Measurements from ENCODE around the gene HSPD1. TPM values are rescaled to one million over a fixed set of nuclear protein-coding genes. Genes with fewer than 3 reads are reported as not detected.

Gene HSPD1
- total and polyA plus RNA-seq, 9 of the 15 experiments (the other 6 are each of a cell fraction or from before 2014, with no cell fraction given) = 398 to 1,014 (median 622) TPM

DNA sequence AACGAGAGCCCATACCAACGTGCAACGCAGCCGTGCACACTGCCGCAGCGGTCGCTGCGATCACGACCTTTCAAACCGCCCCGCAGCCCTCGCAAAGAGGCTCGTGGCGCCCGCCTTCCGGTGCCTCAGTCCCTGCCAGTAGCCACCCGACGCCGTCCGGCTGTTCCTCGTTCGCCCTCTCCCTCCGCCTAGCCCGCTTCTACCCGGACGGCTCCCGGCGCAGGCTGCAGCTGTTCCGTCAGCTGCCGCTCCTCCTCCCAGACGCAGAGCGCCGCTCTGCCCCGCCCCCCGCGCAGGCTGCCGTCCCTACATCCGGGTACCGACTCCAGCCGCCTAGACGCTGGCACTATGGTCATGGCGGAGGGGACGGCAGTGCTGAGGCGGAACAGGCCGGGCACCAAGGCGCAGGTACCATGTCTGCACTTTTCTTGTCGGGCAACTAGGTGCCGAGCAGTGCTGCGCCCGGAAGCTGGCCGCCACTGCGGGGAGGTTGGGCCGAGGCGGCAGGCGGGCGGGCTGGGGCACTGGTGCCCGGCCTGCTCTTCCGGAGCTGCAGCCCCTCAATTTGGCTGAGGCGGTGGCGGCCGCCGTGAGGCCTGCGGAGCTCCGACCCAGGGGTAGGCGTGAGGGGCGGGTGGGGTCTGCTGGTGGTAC lies 16.2 kb upstream of the HSPD1 start, which contains the start of gene MOB4 (continued):
- TF ChIP-seq ZKSCAN1 (IDR thresholded peaks at IDR 0.05; ENCODE audit: low read depth, low read length) (0 out of 2 replicates have a peak, but pooled peaks have one; percentile 37), SMAD1 (IDR thresholded peaks at IDR 0.05; ENCODE audit: low read depth, low read length, partially characterized antibody) (no peak), NCOA1 (IDR thresholded peaks at IDR 0.05; ENCODE audit: low read depth) (peak; percentile 64; the same call in 1 of the 2 replicates), ZNF644 (tag; IDR thresholded peaks at IDR 0.05; ENCODE audit: low read depth) (no peak), ZNF217 (CRISPR knock-in tag; IDR thresholded peaks at IDR 0.05) (no peak), ERF (CRISPR knock-in tag; IDR thresholded peaks at IDR 0.05) (no peak), ZNF140 (CRISPR knock-in tag; IDR thresholded peaks at IDR 0.05) (no peak), RCOR1 (IDR thresholded peaks at IDR 0.05; ENCODE audit: borderline replicate concordance in 1 of 2, low read depth in 2 of 2, low read length in 2 of 2) (peak in 1 of 2 experiments; percentile 54; a peak in 2 of 4 replicates), MTA1 (IDR thresholded peaks at IDR 0.05; ENCODE audit: borderline replicate concordance) (no peak), CREB1 (IDR thresholded peaks at IDR 0.05) (peak; percentile 31; the same call in 1 of the 2 replicates), CREB1 (CRISPR knock-in tag; IDR thresholded peaks at IDR 0.05) (peak; percentile 80), NR3C1 (CRISPR knock-in tag; IDR thresholded peaks at IDR 0.05) (no peak), SRF (CRISPR knock-in tag; IDR thresholded peaks at IDR 0.05) (0 out of 4 replicates have a peak, but pooled peaks of 1 of the 2 experiments have one; percentile 20), SRSF9 (IDR thresholded peaks at IDR 0.05; ENCODE audit: borderline replicate concordance, low read depth, low read length) (no peak), MBD2 (IDR thresholded peaks at IDR 0.05; ENCODE audit: borderline replicate concordance, low read depth) (peak; percentile 61; the same call in 1 of the 2 replicates), RBM15 (IDR thresholded peaks at IDR 0.05; ENCODE audit: insufficient read depth, low read length) (no peak), LEF1 (IDR thresholded peaks at IDR 0.05) (no peak), HDGF (IDR thresholded peaks at IDR 0.05) (no peak), ZSCAN29 (IDR thresholded peaks at IDR 0.05) (no peak), RBFOX2 (IDR thresholded peaks at IDR 0.05; ENCODE audit: low read depth, low read length) (peak; percentile 96), ATF7 (IDR thresholded peaks at IDR 0.05) (peak; percentile 74), KLF16 (IDR thresholded peaks at IDR 0.05) (no peak), HDAC1 (IDR thresholded peaks at IDR 0.05) (peak in 1 of 2 experiments; percentile 69; a peak in 1 of 4 replicates), DDX20 (tag; IDR thresholded peaks at IDR 0.05; ENCODE audit: low read depth) (no peak), ZNF589 (CRISPR knock-in tag; IDR thresholded peaks at IDR 0.05; ENCODE audit: low read depth) (no peak)
- TF ChIP-seq, protein P1, sequence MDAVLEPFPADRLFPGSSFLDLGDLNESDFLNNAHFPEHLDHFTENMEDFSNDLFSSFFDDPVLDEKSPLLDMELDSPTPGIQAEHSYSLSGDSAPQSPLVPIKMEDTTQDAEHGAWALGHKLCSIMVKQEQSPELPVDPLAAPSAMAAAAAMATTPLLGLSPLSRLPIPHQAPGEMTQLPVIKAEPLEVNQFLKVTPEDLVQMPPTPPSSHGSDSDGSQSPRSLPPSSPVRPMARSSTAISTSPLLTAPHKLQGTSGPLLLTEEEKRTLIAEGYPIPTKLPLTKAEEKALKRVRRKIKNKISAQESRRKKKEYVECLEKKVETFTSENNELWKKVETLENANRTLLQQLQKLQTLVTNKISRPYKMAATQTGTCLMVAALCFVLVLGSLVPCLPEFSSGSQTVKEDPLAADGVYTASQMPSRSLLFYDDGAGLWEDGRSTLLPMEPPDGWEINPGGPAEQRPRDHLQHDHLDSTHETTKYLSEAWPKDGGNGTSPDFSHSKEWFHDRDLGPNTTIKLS (IDR thresholded peaks at IDR 0.05; ENCODE audit: borderline replicate concordance, low read depth) = peak; percentile 55; the same call in 1 of the 2 replicates
- TF ChIP-seq, protein P2, sequence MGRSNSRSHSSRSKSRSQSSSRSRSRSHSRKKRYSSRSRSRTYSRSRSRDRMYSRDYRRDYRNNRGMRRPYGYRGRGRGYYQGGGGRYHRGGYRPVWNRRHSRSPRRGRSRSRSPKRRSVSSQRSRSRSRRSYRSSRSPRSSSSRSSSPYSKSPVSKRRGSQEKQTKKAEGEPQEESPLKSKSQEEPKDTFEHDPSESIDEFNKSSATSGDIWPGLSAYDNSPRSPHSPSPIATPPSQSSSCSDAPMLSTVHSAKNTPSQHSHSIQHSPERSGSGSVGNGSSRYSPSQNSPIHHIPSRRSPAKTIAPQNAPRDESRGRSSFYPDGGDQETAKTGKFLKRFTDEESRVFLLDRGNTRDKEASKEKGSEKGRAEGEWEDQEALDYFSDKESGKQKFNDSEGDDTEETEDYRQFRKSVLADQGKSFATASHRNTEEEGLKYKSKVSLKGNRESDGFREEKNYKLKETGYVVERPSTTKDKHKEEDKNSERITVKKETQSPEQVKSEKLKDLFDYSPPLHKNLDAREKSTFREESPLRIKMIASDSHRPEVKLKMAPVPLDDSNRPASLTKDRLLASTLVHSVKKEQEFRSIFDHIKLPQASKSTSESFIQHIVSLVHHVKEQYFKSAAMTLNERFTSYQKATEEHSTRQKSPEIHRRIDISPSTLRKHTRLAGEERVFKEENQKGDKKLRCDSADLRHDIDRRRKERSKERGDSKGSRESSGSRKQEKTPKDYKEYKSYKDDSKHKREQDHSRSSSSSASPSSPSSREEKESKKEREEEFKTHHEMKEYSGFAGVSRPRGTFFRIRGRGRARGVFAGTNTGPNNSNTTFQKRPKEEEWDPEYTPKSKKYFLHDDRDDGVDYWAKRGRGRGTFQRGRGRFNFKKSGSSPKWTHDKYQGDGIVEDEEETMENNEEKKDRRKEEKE (IDR thresholded peaks at IDR 0.05; ENCODE audit: borderline replicate concordance in 1 of 2, control insufficient read depth in 1 of 2, low read depth in 2 of 2, low read length in 1 of 2) = peak in 1 of 2 experiments; percentile 90; a peak in 1 of 4 replicates

Data from K562 (cell line).